SK-N-SH treated with all-trans-retinoic acid at 6 μM for 48 hours (cell line): ENCODE measurements around the gene RAB40A.

ENCODE experiments used
- ARNTL ChIP-seq: fragments of 450-650 bp; formaldehyde crosslinking; IDR thresholded peaks from 2 replicates; pipeline ENCODE4 v1.5.0; 2020; ENCODE audit warnings: low read depth, mild to moderate bottlenecking, moderate library complexity, borderline replicate concordance
- CSDC2 ChIP-seq: fragments of 250-450 bp; sonication (Bioruptor Pico); IDR thresholded peaks from 2 replicates; pipeline ENCODE4 v1.5.0; 2020; ENCODE audit warnings: mild to moderate bottlenecking, moderate library complexity
- SNAI2 ChIP-seq: fragments of 250-450 bp; sonication (Bioruptor Pico); IDR thresholded peaks from 2 replicates; pipeline ENCODE4 v1.5.0; 2020; ENCODE audit warnings: mild to moderate bottlenecking, moderate library complexity
- TCF4 ChIP-seq: fragments of 250-450 bp; sonication (Bioruptor Pico); IDR thresholded peaks from 2 replicates; pipeline ENCODE4 v1.8.0; 2021; ENCODE audit warnings: mild to moderate bottlenecking, moderate library complexity, borderline replicate concordance
- ZFP30 ChIP-seq: fragments of 450-650 bp; formaldehyde crosslinking; IDR thresholded peaks from 2 replicates; pipeline ENCODE4 v1.5.0; 2022; ENCODE audit warnings: mild to moderate bottlenecking, moderate library complexity

- TF ChIP-seq TCF4 (CRISPR knock-in tag) (no peak), SNAI2 (CRISPR knock-in tag) (no peak), ARNTL (CRISPR knock-in tag) (no peak), CSDC2 (CRISPR knock-in tag) (no peak), ZFP30 (no peak)
These were observed 45.9 kb upstream of the RAB40A start for GRCh38 chrX:103565197-103565596.
